Fibroblast of upper back skin (primary cell): ENCODE results near the gene SLC9A8.
A peak's percentile ranks its signal among the peaks of the same experiment; 100 is the strongest.
"Not testable (repeated sequence)": the region's sequence is repeated elsewhere in the genome, so short reads cannot be mapped to it uniquely, and the experiment has no call there.

Source experiments
- DNase-seq: peaks from one replicate; pipeline ENCODE4 v3.0.0-alpha.2; 2013

The SLC9A8 gene

DNA sequence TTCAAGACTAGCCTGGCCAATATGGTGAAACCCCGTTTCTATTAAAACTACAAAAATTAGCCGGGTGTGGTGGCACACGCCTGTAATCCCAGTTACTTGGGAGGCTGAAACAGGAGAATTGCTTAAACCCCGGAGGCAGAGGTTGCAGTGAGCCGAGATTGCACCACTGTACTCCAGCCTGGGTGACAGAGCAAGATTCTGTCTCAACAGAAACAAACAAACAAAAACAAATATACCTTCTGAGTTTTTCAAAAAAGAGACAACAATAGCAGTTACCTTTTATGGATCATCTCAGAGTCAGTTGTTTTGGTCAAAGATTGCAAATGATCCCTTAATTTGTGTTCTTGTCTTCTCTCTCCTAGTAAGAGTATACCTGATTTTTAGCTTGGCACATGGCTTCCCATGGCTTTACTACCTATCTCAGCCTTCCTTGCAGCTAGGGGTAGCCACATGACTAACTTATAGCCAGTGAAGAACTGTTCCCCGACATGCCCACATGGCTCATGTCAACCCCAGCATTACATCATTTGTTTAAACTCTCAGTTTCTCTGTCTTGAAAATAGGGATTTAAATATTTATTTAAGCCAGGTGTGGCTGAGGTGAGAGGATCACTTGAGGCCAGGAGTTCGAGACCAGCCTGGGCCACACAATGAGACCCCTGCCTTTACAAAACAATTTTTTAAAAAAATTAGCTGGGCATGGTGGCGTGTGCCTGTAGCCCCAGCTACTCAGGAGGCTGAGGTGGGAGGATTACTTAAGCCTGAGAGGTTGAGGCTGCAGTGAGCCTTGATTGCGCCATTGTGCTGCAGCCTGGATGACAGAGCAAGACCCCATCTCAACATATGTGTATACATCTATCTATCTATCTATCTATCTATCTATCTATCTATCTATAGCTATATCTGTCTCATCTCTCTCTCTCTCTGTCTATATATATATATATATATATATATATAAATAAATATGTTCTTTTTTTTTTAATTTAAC, 25.0 kb upstream of the SLC9A8 start:
- DNase-seq = no peak

DNA sequence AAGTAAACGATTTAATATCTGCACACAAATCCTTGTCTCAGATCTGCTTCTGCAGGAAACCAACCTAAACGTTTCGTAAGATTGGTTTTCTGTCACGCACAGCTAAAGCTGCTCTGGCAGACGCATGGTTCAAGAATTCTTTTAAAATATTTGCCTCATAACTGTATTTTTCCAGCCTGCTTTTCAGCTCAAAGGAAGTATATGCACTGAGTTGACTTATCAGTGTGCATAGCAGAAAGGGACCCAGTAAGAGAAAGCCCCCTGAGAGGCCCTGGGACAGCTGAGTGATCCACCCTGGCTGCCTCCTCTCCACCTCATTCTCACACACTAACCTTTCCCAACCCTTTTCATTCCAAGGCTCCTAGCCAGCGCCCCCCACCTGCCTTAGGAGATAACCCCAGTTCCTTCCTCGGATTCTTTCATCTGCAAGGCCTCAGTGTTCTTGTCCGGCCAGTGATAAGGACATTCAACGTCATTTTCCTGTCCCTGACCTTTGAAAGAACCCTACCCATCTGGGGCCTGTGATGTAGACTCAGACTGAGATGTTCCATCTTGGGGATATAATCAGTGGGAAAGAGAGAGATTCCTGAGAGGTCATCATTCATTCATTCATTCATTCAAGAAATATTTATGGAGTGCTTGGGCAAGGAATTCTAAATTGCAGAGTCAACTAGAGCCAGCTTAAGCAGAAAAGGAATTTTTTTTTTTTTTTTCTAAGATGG, 22.4 kb upstream of the SLC9A8 start:
- peak; percentile 73 for DNase-seq

DNA sequence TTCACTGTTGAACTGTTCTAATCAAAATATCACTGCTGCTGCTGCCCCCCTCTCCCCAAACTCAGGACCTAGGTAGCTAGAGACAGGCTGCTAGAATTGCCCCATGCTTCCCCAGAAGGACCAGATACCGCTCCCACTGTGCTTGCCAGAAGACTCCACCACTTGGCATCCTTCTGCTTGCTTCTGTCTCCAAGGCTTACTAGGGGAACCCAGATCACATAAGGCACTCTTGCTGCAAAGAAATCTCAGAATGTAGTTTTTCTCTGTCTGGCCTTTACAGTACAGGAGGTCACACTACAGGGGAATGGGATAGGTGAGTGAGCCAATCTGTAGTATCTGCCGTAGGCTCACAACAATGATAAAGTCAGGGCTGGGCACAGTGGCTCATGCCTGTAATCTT, 21.5 kb upstream of the SLC9A8 start:
- no peak for DNase-seq

DNA sequence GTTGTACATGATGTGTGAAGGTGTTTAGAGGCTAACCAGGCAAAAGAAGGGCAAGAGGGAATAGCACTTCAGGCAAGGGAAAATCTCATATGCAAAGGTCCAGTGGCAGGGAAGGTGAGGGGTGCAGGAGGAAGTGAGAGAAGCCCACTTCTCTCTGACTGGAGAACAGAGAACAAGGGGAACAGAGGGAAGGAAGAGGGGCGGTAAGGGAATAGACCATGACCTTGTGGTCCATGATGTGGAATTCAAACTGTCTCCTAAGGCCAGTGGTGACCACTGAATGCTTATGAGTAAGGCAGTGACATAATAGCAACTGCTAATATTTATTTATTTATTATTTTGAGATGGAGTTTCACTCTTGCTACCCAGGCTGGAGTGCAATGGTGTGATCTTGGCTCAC, 20.6 kb upstream of the SLC9A8 start:
- DNase-seq = no peak

DNA sequence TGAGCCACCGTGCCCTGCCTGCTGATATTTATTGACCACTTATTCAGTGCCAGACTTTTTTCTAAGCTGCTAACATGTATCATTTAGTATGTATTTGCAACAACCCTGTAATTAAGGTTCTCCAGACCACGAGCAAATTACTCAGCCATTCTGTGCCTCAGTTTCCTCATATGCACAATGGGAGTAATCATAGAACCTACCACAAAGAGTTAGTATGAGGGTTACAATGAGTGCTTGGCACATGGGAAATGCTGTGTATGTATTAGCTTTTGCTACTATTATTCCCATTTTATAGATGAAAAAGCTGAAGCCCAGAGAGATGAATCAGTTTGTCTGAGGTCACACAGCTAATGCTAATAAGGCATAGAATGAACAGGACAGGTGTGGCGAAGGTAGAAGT, 20.0 kb upstream of the SLC9A8 start:
- DNase-seq = no peak

DNA sequence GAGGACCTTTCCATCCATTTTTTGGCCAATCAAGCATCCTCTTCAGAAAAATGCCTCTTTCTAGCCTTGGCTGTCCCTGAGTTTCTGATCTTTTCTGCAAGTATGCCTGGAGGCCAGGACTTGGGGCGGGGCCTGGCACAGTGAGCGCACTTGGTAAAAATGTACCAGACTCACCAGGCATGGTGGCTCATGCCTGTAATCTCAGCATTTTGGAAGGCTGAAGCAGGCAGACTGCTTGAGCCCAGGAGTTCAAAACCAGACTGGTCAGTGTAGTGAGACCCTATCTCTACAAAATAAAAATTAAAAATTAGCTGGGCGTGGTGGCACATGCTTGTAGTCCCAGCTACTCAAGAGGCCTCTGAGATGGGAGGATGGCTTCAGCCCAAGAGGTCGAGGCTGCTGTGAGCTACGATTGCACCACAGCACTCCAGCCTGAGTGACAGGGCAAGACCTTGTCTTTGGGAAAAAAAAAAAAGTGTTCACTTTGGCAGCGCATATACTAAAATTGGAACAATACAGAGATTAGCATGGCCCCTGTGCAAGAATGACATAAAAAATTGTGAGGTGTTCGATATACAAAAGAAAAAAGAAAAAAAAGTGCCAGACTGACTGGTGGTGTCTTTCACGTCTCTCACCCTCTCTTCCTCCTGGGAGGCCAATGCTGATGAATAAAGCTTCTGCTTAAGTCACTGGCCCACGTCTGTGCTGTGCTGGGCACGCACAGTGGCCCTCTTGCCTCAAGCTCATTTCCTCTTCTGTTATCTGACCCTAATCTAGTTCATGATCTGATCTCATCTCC, 18.1 kb upstream of the SLC9A8 start:
- DNase-seq = no peak

DNA sequence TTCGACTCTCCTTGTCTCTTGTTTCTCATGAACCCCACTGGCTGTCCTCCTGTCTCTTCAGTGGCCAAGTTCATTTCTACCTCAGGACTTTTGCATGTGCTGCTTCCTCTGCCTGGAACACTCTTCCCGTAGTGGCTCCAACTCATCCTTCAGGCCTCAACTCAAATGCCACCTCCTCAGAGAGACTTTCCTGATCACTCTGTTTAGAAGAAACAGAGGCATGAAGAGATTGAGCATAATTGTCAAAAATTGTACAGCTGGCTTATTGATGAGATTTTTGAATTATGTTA, 17.5 kb upstream of the SLC9A8 start:
- no peak for DNase-seq

DNA sequence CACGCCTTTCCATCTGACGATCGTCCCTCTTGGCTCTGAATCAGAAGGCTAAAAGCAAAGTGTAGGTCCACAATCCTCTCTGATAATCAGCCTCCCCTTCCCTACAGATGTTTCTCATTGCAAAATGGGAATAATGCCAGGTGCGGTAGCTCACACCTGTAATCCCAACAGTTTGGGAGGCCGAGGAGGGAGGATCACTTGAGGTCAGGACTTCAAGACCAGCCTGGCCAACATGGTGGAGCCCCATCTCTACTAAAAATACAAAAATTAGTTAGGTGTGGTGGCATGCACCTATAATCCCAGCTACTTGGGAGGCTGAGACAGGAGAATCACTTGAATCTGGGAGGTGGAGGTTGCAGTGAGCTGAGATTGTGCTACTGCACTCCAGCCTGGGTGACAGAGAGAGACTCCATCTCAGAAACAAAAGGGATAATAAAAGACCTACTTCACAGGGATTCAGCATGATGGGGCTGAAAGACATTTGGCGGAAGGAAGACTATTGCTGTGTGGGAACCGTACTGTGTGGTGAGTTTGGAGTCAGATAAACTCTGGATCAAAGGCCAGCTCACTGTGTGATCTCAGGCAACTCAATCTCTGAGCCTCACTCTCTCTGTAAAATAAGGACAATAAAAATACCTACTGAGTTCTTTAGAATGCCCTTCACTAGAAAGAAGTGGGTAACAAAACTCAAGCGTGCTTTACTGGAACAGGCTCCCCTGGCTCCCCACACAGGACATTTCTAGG, 15.9 kb upstream of the SLC9A8 start:
- DNase-seq = no peak

DNA sequence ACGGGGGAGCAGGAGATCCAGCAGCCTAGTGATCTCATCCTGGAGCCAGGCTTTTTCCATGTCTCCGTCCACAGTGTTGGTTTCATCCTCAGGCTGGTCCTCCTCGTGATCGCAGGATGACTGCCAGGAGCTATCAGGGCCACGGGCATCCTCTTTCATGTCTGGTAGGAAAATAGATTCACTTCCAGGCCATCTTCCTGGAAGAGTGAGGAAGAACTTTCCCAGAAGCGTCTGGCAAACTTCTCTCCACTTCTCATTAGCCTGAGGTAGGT, 15.3 kb upstream of the SLC9A8 start:
- DNase-seq = no peak

DNA sequence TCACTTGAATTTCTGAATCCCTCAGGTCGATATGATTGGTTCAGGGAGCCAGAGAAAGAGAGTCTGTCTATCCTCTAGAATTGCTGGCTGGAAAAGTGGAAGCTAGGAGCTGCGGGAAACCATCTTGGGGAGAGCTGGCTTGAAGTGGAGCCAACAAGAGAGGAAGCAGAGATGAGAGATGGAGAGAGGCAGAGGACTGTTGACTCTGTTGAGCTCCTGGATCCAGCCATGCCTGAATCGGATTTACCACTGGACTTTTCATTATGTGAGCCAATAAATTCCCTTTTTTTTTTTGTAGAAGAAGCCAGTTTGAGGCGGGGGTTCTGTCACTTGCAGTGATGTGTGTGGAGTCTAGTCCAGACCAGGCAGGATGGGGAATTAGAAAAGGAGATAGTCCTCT, 13.9 kb upstream of the SLC9A8 start:
- DNase-seq = no peak

DNA sequence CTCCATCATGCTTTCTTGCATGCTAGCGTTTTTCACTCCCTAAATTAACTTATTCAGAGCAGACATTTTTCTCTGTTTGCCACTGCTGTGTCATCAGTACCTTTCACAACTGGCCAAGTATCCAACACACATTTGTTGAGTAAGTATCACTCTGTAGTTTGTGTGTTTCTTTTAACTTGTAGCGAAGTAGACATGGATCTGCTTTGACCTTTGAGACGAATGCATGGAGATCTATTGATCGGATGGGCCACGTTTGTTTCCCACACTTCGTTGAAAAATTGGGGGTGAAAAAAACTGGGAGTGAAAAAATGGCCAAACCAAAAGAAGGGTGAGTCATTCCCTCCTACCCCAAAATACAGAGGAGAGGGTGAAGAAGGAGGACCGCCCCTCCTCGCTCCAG, 12.9 kb upstream of the SLC9A8 start:
- no peak for DNase-seq

DNA sequence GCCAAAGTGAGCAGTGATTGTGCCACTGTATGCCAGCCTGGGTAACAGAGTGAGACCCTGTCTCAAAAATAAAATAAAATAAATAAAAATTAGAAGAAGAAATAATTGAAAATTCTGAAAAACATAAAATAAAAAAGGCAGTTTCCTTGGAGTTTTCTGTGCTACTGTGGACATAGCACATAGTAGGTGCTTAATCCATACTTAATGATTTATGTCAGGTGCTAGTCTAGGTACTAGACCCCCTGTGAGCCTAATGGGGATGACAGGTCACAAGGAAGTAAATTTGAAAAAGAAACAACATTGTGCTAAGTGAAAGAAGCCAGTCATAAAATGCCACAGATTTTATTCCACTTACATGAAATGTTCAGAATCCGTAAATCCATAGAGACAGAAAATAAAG, 9.2 kb upstream of the SLC9A8 start:
- DNase-seq = no peak

DNA sequence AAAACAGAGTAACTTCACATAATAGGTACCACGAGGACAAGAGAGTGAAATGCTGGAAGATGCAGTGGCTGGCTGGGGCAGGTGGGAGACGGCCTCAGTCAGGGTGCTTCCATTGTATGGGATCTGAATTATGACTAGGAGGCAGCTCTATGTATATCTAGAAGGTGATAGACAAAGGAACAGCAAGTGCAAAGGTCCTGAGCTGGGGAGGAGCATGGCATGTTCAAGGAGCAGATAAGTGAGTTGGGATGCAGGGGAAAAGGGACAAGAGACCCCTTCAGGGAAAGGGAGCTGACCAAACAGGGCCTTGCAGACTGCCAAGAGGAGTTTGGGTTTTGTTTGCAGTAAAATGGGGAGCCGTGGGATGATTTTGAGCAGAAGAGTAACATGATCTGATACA, 8.3 kb upstream of the SLC9A8 start:
- no peak for DNase-seq

DNA sequence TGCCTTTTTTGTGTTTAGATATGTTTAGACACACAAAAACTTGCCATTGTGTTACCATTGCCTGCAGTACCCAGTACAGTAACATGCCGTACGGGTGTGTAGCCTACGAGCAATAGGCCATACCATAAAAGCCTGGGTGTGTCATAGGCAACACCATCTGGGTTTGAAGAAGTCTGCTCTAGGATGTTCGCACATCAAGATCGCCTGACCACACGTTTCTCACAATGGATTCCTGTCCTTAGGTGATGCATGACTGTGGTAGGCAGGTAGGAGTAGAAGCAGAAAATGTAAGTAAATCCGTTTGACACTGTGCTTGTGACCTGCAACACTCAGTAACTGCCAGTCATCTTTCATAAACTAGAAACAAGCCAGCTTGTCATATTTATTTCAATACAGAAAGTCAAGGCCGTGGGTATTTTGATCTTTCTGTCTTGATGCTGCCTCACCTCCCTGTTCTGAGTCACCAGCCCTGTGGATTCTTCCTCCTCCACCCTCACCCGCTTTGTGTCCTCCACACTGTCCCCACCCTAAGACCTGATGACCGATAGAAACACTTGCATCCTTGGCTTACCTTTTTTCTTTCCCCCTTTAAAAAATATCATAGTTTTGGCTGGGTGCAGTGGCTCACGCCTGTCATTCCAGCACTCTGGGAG, 7.3 kb upstream of the SLC9A8 start:
- DNase-seq = not testable (repeated sequence)

DNA sequence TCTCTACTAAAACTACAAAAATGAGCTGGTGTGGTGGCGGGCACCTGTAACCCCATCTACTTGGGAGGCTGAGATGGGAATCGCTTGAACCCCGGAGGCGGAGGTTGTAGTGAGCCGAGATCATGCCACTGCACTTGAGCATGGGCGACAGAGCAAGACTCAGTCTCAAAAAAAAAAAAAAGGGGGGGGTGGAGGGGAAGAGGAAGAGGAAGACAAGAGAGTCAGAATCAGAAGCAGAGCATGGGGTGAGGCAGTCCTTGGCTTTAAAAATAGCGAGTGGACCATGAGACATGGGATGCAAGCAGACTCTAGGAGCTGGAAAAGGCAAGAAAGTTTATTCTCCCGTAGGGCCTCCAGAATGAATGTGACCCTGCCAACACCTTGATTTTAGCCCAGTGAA, 3.9 kb upstream of the SLC9A8 start:
- DNase-seq = no peak

DNA sequence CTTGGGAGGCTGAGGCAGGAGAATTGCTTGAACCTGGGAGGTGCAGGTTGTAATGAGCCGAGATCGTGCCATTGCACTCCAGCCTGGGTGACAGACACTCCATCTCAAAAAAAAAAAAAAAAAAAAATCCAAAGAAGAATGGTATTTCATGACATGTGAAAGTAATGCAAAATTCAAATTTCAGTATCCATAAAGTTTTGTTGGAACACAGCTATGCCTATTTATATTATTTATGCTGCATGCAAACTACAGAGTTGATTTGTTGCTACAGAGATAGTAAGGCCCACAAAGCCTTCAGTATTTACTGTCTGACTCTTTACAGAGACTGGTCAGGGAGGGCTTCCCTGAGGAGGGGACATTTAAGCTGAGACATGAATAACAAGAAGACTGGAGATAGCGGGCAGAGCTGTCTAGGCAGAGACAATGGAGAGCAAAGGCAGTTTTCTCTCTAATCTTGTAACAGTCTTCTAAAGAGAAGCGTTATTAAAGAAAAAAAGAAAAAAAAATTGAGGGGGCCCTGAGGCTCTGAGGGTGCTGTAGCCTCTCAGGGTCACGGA, 2.7 kb upstream of the SLC9A8 start:
- DNase-seq = no peak

DNA sequence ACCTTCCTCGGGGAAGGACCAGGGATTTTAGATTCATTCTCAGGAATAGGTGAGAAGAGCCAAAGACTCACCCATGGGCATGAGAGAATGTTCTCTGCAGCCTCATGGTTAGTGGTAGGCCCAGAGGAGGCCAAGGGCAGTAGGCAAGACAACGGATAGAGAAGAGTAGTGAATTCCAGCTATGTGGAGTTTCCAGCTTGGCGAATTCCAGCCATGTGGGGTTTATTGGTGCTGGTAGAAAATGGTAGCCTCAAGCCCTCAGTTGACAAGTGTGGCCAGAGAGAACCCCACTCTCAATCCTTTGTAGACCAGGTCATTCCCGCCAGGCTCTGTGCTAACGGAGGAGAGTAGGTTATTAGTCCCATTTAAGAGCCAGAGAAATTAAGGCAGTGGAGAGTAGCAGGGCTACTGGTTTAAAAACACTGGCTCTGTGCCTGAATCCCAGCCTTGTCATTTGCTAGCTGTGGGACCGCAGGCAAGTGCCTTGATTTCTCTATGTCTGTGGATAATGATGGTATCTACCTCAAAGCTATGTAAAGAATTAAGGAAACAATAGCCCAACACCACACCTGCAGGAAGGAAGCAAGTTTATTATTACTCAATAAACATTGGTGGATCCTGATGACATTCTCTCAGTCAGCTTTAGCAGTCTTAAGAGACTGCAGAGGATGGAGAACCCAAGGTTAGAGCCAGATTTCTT, 2.0 kb upstream of the SLC9A8 start:
- no peak for DNase-seq

DNA sequence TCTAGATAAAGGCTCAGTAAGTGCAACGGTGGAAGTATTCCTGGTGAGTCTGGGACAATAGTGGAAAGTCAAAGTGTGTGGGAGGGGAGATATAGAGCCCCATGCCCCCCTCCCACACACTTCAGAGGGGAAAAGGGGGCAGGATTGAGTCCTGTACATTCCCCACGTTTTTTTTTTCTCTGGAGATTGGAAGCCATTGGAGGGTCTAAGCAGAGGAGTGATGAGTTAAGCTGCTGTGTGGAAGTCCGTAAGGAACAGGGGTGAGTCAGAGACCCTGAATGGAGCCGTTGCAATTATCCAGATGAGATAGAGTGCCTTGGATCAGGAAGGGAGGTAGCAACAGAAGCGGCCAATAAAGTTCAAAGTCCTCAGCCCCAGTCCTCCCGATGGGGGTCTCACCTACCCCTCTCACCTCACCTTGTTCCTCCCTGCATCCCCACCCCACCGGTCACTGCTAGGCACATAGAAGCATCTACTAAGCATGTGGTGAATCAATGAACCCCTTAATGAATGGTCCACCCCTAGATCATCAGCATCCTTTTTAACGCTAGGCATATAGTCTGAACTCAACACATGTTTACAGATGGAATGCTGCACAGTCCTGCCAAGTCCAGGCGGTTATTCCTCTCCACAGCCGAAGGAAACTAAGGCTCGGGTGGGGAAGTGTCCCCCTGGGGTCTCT, 662 bp upstream of the SLC9A8 start:
- peak; percentile 45 for DNase-seq

DNA sequence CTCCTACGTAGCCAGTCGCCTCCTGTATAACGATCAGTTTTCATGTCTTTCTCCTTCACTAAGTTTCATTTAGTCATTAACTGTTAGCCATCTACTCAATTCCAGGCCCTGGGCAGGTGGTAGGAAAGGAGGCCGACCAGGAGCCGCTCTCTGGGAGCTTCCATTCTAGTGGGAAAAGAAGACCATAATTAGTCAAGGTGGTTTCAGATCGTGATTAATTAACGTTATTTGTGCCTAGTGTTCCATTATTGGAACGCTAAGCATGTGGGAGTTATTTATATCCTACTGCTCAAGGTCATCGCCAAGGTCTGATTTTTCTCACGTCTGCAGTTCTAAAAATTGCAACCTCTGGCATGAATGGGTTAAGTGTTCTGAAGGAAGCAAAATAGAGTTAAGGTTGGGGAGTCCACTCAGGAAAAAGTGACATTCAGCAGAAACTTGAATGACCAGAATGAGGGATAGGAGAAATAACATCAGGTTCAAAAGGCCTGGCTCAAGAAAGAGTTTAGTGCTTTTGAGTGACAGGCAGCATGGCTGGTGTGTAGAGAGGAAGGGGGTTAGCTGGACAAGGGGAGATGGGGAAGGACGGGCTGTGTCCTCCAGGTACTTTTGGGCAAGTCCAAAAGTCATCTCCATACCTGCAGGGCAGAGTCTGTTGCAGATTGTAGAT, 812 bp downstream of the SLC9A8 start:
- DNase-seq = no peak

DNA sequence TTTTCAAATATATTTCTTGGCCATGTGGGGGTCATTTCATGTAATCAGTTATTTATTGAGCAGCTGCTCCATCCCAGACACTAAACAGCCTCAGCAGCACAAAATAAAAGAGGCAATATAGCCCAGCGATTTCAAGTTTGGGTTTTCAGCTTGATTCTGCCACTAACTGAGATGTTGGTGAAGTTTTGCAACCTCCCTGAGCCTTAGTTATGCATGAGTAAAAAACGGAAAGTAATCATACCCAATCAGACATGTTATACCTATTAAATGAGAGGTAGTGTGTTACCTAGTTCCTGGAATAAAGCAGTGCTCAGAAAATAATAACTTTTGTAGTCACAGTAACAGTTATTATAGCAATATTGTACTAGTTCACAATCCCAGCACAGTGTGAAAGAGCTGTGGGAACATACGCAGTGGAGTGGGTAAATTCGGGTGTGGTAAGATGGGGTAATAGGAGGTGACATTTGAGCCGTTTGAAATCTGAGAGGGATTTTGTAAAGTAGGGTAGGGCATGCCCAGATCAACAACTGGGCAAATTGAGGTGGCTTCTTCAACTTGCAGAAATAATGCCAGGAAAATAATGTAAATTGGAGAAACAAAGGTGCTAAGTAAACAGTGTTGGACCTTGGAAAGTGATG, 1.5 kb downstream of the SLC9A8 start:
- no peak for DNase-seq
